Measurements from ENCODE around the gene UGT1A4. TPM values are rescaled to one million over a fixed set of nuclear protein-coding genes. Genes with fewer than 3 reads are reported as not detected.

Gene UGT1A4
- total RNA-seq, result not detected

DNA sequence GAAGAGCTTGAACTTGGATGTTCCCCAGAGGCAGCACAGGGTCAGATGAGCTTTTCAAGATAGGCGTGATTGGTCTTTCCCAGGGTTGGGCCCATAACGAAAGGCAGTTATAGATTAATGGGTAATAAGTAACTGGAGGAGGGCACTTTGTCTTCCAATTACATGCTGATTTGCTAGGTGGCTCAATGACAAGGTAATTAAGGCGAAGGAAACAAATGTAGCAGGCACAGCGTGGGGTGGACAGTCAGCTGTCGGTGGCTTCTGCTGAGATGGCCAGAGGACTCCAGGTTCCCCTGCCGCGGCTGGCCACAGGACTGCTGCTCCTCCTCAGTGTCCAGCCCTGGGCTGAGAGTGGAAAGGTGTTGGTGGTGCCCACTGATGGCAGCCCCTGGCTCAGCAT is at the start of gene UGT1A4:
Gene UGT1A4 (plus strand): TSS at position 185 of the 400 bp plus-strand sequence. CDS start 85 bp downstream, at position 270.
- FAIRE-seq, result no peak
- DNase-seq (ENCODE audit: low spot score in 2 of 2), result no peak

DNA sequence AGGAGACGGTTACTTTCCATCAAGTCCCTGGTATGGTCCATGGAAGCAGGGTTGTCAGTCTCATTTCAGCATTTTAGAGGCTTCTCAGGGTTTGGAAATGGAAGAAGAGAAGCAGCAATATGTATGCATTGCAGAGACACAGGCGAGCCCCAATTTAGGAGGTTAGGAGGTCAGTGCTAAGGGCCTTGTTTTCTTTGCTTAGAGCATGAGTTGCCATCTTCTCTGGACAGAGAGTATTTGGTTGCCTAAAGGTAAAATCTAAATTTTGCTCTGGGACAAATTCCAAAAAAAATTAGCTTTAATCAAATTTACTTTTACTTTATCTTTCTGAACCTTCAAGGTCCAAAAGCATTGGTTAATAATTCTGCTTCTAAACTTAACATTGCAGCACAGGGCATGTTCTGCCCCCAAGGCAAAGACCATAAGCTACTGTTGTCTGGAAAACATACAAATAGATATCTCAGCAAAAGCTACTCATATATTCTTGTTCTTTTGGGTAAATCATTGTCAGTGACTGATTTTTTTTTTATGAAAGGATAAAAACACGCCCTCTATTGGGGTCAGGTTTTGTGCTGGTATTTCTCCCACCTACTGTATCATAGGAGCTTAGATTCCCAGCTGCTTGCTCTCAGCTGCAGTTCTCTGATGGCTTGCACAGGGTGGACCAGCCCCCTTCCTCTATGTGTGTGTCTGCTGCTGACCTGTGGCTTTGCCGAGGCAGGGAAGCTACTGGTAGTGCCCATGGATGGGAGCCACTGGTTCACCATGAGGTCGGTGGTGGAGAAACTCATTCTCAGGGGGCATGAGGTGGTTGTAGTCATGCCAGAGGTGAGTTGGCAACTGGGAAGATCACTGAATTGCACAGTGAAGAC is 47.0 kb upstream of the UGT1A4 start, which contains the start of gene UGT1A9:
Gene UGT1A9 (plus strand): TSS at position 609 of the 872 bp plus-strand sequence. CDS start 37 bp downstream, at position 646.
- DNase-seq (ENCODE audit: low spot score in 2 of 2) (no peak), FAIRE-seq (no peak)

DNA sequence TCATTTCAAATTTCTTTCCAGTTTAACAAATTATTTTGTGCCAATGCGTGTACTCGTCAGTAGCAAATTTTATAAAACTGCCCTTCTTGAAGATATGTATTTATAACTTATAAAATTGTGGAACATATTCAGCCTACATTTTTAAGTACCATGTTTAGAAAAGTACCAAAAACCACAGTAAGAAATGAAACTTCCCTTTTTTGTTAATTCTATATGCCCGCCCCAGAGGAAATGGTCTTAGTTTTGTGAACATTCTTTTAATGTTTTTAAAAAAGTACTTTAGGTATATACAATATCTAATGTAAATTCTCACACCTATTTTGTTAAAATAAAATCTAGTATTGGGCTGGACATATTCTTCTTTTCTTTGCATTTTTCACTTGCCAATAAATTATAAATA is 45.6 kb upstream of the UGT1A4 start:
- FAIRE-seq (no peak), DNase-seq (ENCODE audit: low spot score in 2 of 2) (no peak)

GRCh38 chr2:233673896-233674295 is 44.6 kb upstream of the UGT1A4 start:
- FAIRE-seq (no peak), DNase-seq (ENCODE audit: low spot score in 2 of 2) (no peak)

DNA sequence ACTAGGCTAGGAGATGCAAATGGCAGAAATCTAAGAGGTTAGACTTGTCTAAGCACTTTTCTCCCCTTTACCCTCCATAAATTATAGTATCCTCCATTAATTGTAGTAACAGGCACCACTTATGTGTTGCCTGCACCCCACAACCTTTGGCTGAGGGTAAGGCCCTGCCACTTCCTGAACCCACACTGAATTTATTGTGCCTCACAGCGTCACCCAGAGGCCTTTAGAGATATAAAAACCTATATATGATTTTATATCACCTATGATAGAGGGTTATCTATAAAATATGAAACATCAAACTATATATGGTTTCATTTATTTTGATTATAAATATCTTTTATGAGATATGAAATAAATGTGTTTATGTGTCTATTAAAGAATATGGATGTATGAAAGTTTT is 44.2 kb upstream of the UGT1A4 start:
- no peak for DNase-seq (ENCODE audit: low spot score in 2 of 2)
- FAIRE-seq, result no peak

DNA sequence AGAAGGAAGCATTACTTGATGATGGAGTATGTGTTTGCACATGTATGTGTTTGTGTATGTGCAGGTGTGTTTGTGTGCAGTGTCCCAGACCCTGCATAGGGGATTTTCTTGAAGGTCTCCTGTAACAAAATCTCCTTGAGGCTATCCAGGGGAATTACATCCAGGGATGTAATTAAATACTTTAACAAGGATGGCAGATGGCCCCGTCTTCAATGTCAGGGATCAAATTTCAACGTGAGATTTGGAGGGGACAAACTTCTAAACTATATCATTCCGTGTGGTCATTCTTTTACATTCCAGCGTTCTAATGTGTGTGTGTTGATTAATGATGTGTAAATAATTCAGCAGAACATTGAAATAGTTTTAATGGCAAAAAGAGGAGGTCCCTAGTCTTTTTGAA is 43.5 kb upstream of the UGT1A4 start:
- DNase-seq (ENCODE audit: low spot score in 2 of 2), result no peak
- no peak for FAIRE-seq

- no peak for FAIRE-seq
- no peak for DNase-seq (ENCODE audit: low spot score in 2 of 2)
These were observed 42.5 kb upstream of the UGT1A4 start for GRCh38 chr2:233676046-233676445.

GRCh38 chr2:233679196-233679595 is 39.3 kb upstream of the UGT1A4 start:
- DNase-seq (ENCODE audit: low spot score in 2 of 2) (no peak), FAIRE-seq (no peak)

DNA sequence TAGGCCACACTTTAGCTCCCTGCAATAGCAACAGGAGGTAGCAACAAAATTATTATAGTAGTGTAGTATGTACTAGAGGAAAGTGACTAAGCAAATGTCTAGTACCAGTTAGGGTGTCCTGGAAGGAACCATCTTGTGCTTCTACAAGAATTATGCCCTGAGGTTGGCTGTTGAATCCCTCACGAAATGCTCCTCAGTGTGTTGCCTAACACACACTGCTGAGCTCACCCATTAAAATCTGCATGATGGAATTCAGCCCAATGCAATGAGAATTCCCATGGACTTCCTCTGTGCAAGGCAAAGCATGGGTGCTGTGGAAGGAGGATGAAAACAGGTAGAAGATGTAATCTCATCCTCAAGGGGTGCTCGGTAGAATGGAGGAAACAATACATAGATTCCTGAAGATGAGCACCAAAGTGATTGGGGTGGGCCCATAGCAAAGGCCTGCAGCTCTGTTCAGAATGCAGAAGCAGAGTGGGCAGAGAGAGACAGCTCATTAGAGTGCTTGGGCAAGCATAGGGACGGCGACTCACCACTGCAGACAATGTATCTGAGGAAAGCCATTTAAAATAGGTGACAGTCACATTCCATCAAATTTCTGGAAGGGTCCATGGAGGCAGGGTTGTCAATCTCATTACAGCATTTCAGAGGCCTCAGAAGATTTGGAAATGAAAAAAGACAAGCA is 38.0 kb upstream of the UGT1A4 start:
- no peak for FAIRE-seq
- no peak for DNase-seq (ENCODE audit: low spot score in 2 of 2)

- DNase-seq (ENCODE audit: low spot score in 2 of 2), result no peak
- FAIRE-seq, result no peak
These were observed 36.9 kb upstream of the UGT1A4 start, which contains the start of gene UGT1A7 for GRCh38 chr2:233681521-233682099. Gene UGT1A7, plus strand, starts transcription at chr2:233681901. Its CDS starts 37 bp downstream, at chr2:233681938.

DNA sequence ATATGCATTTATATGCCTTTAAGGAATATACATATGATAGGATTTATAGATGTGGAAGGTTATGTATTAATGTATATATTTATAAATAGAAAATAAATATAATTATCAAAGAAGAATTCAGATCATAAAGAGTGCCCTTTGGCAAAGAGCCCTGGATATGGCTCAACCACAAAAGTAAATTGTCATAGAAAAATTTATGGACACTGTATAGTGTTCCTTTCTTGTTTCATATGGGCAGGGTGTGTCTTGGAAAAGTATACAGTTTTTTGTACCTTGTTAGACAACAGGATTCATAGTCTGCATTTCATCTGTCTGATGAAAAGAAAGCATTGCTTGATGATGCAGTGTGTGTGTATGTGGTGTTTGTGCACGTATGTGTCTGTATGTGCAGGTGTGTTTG is 33.9 kb upstream of the UGT1A4 start:
- no peak for FAIRE-seq
- DNase-seq (ENCODE audit: low spot score in 2 of 2), result no peak

DNA sequence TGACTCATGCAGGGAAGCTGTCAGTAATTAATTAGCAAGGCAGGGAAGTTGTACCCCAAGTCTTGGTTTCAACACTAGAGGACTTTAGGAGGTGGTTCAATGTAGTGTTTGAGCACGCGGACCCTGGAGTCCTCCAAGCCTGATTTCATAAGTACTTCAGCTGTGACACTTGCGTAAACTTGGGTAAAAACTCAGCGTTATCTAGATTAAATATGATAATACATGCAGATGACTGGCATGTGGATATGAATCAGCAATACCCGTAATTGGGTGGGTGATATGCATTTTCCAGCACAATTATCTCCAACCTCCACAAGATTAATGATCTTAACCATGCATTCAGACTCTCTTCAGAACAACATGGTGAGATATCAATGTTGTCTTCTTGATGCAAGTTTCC is 31.6 kb upstream of the UGT1A4 start:
- FAIRE-seq (no peak), DNase-seq (ENCODE audit: low spot score in 2 of 2) (no peak)

GRCh38 chr2:233688341-233688740 is 30.2 kb upstream of the UGT1A4 start:
- DNase-seq (ENCODE audit: low spot score in 2 of 2), result no peak
- FAIRE-seq, result no peak

- FAIRE-seq (no peak), DNase-seq (ENCODE audit: low spot score in 2 of 2) (no peak)
These were observed 29.5 kb upstream of the UGT1A4 start for GRCh38 chr2:233689031-233689430.

- no peak for DNase-seq (ENCODE audit: low spot score in 2 of 2)
- no peak for FAIRE-seq
These were observed 29.0 kb upstream of the UGT1A4 start for GRCh38 chr2:233689501-233689900.

- DNase-seq (ENCODE audit: low spot score in 2 of 2) (no peak), FAIRE-seq (no peak)
These were observed 28.1 kb upstream of the UGT1A4 start for GRCh38 chr2:233690444-233690843.

DNA sequence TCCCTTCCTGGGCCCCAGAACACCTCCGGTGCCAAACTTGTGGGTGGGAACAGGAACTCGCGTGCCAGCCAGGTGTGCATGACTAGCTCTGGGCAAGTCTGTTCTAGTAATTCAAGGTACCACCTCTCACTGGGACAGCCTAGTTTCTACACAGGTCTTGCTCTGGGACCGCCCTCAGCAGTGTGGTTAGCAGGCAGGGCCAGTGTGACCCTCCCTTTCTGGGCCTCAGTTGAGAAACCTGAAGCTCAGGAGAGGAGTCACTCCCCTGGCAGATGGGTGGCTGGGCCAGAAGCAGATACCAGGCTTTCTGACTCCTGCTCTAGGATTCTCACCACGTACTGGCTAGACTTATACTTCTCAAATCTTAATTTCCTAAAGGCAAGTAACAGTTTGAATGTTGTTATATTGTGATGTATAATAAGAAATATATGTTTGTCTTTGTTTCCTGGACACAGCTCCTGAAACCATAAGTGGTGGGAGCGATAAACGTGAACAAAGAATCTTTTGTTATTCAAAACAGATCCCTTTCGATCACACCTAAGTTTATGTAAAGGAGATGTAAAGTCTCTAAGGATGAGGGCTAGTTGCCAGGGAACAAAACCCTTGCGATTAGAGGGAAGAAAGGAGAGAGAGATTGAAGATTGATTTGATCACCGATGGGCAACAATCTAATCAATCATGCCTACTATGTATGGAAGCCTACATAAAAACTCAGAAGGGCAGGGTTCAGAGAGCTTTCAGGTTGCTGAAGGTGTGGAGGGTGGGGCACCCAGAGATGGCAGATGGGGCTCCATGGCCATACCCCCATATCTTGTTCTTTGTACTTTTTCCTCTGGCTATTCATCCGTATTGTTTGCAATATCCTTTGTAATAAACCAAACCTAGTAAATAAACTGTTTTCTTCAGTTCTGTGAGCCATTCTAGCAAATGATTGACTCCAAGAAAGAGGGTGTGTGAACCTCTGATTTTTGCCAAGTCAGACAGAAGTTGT is 26.8 kb upstream of the UGT1A4 start:
- DNase-seq (ENCODE audit: low spot score in 2 of 2), result no peak
- no peak for FAIRE-seq

DNA sequence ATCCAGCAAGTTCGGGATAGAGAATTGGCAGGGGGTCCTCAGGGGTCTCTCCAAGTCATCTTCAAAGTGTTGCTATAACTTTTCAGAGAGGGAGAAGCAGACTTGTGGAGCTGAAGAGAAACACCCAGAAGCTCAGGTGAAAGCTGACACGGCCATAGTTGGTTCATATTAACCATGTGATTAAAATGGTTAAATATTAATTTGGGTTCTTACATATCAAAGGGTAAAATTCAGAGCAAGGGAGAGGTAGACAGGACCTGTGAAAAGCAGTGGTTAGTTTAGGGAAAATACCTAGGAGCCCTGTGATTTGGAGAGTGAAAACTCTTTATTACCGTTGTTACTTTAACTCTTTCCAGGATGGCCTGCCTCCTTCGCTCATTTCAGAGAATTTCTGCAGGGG is 25.9 kb upstream of the UGT1A4 start, which contains the start of gene UGT1A6:
Gene UGT1A6 (plus strand): TSS at position 243 of the 400 bp plus-strand sequence. CDS start 115 bp downstream, at position 358.
- DNase-seq (ENCODE audit: low spot score in 2 of 2), result no peak
- no peak for FAIRE-seq

DNA sequence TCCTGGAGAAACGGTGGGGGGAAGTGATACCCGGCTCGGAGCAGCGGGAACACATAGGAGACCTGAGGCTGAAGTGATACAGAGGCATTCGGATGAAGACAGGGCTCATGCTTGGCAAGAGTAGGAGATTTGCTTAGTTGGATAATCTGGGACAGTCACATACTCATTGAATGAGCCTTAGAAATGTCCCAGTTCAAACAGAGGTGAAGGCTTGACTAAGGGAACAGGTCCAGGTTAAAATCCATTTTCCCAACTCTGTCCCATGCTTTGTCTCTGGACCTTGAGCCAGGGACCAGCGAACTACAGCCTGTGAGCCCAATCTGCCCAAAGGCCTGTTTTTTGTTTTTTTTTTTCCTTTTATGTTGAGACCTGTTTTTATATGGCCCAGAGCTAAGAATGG is 24.6 kb upstream of the UGT1A4 start:
- DNase-seq (ENCODE audit: low spot score in 2 of 2) (no peak), FAIRE-seq (no peak)

GRCh38 chr2:233698740-233699139 is 19.8 kb upstream of the UGT1A4 start:
- DNase-seq (ENCODE audit: low spot score in 2 of 2), result no peak
- FAIRE-seq, result no peak
